Measurements from ENCODE around the gene PGAP3.

Gene PGAP3

DNA sequence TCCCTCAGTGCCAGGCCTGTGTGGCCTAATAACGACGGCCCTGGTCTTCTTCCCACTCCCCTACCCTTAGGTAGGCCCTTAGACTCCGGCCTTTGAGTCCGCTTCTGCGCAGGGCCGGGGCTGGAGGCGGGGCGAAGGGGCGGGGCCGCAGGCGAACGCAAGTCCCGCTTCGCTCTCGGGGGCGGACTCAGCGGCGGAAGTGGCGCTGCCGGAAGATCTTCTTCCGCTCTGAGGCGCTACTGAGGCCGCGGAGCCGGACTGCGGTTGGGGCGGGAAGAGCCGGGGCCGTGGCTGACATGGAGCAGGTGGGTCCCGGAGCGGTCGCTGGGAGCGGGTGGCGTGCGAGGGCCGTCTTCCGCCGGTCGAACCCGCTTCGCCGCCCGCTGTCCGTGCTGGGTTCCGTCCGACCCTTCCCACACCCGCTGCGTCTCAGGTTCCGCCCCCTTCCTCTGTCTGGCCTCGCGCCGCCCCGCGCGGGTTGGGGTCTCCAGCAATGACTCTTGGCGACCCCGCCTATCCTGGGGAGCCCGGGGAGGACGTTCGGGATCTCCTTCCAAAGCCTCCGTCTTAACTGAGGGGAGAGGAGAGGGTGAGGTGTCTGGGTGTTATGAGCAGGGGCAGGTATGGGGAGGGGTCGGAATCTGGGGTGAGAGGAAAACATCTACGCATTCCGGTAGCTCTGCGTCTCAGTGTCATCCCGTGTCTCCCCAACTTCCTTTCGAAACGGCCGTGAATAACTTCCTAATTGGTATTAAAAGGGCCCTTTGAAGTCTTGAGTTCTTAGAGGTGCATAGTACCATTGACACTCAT, 50.7 kb downstream of the PGAP3 start, which contains the start of gene STARD3:
Gene STARD3, plus strand, starts transcription at position 218 of the 810 bp plus-strand sequence. CDS start 16,388 bp downstream, outside the sequence.
- under 1% methylated on average over 63 of the region's 69 CpGs for WGBS

DNA sequence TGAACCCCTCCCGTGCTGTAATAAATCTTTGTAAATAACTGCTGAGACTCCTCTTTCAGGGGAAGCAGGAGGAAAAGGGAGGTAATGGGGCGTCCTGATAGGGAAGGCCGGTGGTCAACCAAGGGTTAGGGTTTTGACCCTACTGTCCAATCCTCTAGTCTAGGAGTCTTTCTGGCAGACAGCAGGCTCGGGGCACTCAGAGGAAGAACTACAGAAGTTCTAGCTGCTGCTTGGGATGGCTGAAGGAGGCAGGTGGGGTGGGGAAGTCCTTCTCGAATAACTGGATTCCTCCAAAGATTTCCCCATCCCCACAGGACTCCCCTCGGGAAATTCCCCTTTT, 51.3 kb downstream of the PGAP3 start:
- Histone ChIP-seq H2BK5ac (ENCODE audit: low read depth, low read length, poor library complexity, severe bottlenecking) (no peak overlapping the region), H2BK12ac (ENCODE audit: low read length in 2 of 2) (no peak overlapping the region), H2AFZ (ENCODE audit: low read depth, low read length) (peak overlapping the region; percentile 34), H2BK15ac (ENCODE audit: low read depth, poor library complexity, severe bottlenecking) (no peak overlapping the region), H3K4me1 (ENCODE audit: control insufficient read depth, insufficient read depth, low read depth, low read length) (peaks cover 35% of the 10 kb centered on the region), H3K27me3 (ENCODE audit: control insufficient read depth in 1 of 2, insufficient read depth in 1 of 2, low read length in 2 of 2) (peaks cover 11 to 12% of the 10 kb centered on the region in 2 experiments), H3K36me3 (ENCODE audit: control insufficient read depth in 1 of 2, insufficient read depth in 2 of 2, low read depth in 1 of 2, low read length in 2 of 2) (no peaks in the 10 kb centered on the region), H3K9ac (ENCODE audit: low read length) (peak overlapping the region; percentile 93), H3K18ac (ENCODE audit: low read depth in 1 of 2, low read length in 2 of 2) (peak overlapping the region; percentile 64 to 70), H3K4me3 (ENCODE audit: insufficient read depth in 1 of 2, low read depth in 1 of 2, low read length in 2 of 2) (peak overlapping the region; percentile 94 to 98), H3K4ac (ENCODE audit: low read depth in 1 of 2, low read length in 2 of 2) (peak overlapping the region; percentile 59), H3K4me2 (ENCODE audit: low read length, poor library complexity, severe bottlenecking) (peak overlapping the region; percentile 71), H3K79me1 (replicated peaks; ENCODE audit: low read length, poor library complexity, severe bottlenecking) (peaks cover 12% of the 10 kb centered on the region), H3K9me3 (ENCODE audit: control insufficient read depth, low read length) (no peaks in the 10 kb centered on the region), H3K23ac (ENCODE audit: low read length in 2 of 2) (no peak overlapping the region), H3K27ac (ENCODE audit: low read length, poor library complexity, severe bottlenecking) (no peak overlapping the region), H4K91ac (ENCODE audit: low read length) (no peak overlapping the region), H2BK120ac (ENCODE audit: low read depth, low read length) (no peak overlapping the region), H3K14ac (ENCODE audit: low read length in 2 of 2) (no peak overlapping the region), H4K8ac (ENCODE audit: low read length) (peak overlapping the region; percentile 94), H2AK5ac (ENCODE audit: low read length, severe bottlenecking) (peak overlapping the region; percentile 57)
- DNase-seq = no peak
- 45% methylated on average over 6 of the region's 6 CpGs for WGBS

More for the DNA sequence above, 50.7 kb downstream of the PGAP3 start, which contains the start of gene STARD3:
- Histone ChIP-seq H3K4me1 (ENCODE audit: control insufficient read depth, insufficient read depth, low read depth, low read length) (peaks cover 36% of the 10 kb centered on the region), H2BK5ac (ENCODE audit: low read depth, low read length, poor library complexity, severe bottlenecking) (peak within 1 kb of the TSS; percentile 81), H3K27me3 (ENCODE audit: control insufficient read depth in 1 of 2, insufficient read depth in 1 of 2, low read length in 2 of 2) (peaks cover 5 to 6% of the 10 kb centered on the region in 2 experiments), H3K9me3 (ENCODE audit: control insufficient read depth, low read length) (no peaks in the 10 kb centered on the region), H2BK15ac (ENCODE audit: low read depth, poor library complexity, severe bottlenecking) (peak within 1 kb of the TSS; percentile 57), H2AK5ac (ENCODE audit: low read length, severe bottlenecking) (peak within 1 kb of the TSS; percentile 57), H3K9ac (ENCODE audit: low read length) (peak within 1 kb of the TSS; percentile 93), H4K8ac (ENCODE audit: low read length) (peak within 1 kb of the TSS; percentile 94), H2BK120ac (ENCODE audit: low read depth, low read length) (peak within 1 kb of the TSS; percentile 80), H3K23ac (ENCODE audit: low read length in 2 of 2) (peak within 1 kb of the TSS in 1 of 2 experiments; percentile 87), H3K36me3 (ENCODE audit: control insufficient read depth in 1 of 2, insufficient read depth in 2 of 2, low read depth in 1 of 2, low read length in 2 of 2) (peaks cover 0 to 5% of the 10 kb centered on the region in 2 experiments), H3K27ac (ENCODE audit: low read length, poor library complexity, severe bottlenecking) (no peak within 1 kb of the TSS), H4K91ac (ENCODE audit: low read length) (peak within 1 kb of the TSS; percentile 87), H3K4me3 (ENCODE audit: insufficient read depth in 1 of 2, low read depth in 1 of 2, low read length in 2 of 2) (peak within 1 kb of the TSS; percentile 94 to 98), H3K4me2 (ENCODE audit: low read length, poor library complexity, severe bottlenecking) (peak within 1 kb of the TSS; percentile 91), H3K79me1 (replicated peaks; ENCODE audit: low read length, poor library complexity, severe bottlenecking) (peaks cover 18% of the 10 kb centered on the region), H2BK12ac (ENCODE audit: low read length in 2 of 2) (no peak within 1 kb of the TSS), H3K4ac (ENCODE audit: low read depth in 1 of 2, low read length in 2 of 2) (peak within 1 kb of the TSS; percentile 59 to 84), H3K14ac (ENCODE audit: low read length in 2 of 2) (peak within 1 kb of the TSS in 1 of 2 experiments; percentile 85), H3K18ac (ENCODE audit: low read depth in 1 of 2, low read length in 2 of 2) (peak within 1 kb of the TSS; percentile 85 to 94), H2AFZ (ENCODE audit: low read depth, low read length) (peak within 1 kb of the TSS; percentile 96)
- peak; percentile 88 for DNase-seq

DNA sequence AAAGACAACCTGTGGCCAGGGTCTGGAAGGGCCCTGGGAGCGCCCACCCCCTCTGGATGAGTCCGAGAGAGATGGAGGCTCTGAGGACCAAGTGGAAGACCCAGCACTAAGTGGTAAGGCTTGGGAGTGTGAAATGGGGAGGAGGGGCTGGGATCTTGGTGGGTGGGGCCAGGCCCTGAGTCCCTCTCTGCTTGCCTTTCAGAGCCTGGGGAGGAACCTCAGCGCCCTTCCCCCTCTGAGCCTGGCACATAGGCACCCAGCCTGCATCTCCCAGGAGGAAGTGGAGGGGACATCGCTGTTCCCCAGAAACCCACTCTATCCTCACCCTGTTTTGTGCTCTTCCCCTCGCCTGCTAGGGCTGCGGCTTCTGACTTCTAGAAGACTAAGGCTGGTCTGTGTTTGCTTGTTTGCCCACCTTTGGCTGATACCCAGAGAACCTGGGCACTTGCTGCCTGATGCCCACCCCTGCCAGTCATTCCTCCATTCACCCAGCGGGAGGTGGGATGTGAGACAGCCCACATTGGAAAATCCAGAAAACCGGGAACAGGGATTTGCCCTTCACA, 52.2 kb downstream of the PGAP3 start:
- Histone ChIP-seq H3K27me3 (ENCODE audit: control insufficient read depth in 1 of 2, insufficient read depth in 1 of 2, low read length in 2 of 2) (peaks cover 18% of the 10 kb centered on the region in 2 experiments), H3K14ac (ENCODE audit: low read length in 2 of 2) (no peak overlapping the region), H3K4me1 (ENCODE audit: control insufficient read depth, insufficient read depth, low read depth, low read length) (peaks cover 32% of the 10 kb centered on the region), H2AFZ (ENCODE audit: low read depth, low read length) (no peak overlapping the region), H2AK5ac (ENCODE audit: low read length, severe bottlenecking) (peak overlapping the region; percentile 7), H2BK15ac (ENCODE audit: low read depth, poor library complexity, severe bottlenecking) (no peak overlapping the region), H3K36me3 (ENCODE audit: control insufficient read depth in 1 of 2, insufficient read depth in 2 of 2, low read depth in 1 of 2, low read length in 2 of 2) (no peaks in the 10 kb centered on the region), H3K79me1 (replicated peaks; ENCODE audit: low read length, poor library complexity, severe bottlenecking) (peaks cover 12% of the 10 kb centered on the region), H3K4ac (ENCODE audit: low read depth in 1 of 2, low read length in 2 of 2) (no peak overlapping the region), H3K18ac (ENCODE audit: low read depth in 1 of 2, low read length in 2 of 2) (no peak overlapping the region), H3K4me3 (ENCODE audit: insufficient read depth in 1 of 2, low read depth in 1 of 2, low read length in 2 of 2) (no peak overlapping the region), H2BK5ac (ENCODE audit: low read depth, low read length, poor library complexity, severe bottlenecking) (no peak overlapping the region), H3K4me2 (ENCODE audit: low read length, poor library complexity, severe bottlenecking) (no peak overlapping the region), H3K23ac (ENCODE audit: low read length in 2 of 2) (no peak overlapping the region), H2BK120ac (ENCODE audit: low read depth, low read length) (no peak overlapping the region), H4K91ac (ENCODE audit: low read length) (no peak overlapping the region), H2BK12ac (ENCODE audit: low read length in 2 of 2) (no peak overlapping the region), H3K9me3 (ENCODE audit: control insufficient read depth, low read length) (no peaks in the 10 kb centered on the region), H4K8ac (ENCODE audit: low read length) (no peak overlapping the region), H3K27ac (ENCODE audit: low read length, poor library complexity, severe bottlenecking) (no peak overlapping the region), H3K9ac (ENCODE audit: low read length) (no peak overlapping the region)
- 65% methylated on average over 8 of the region's 8 CpGs for WGBS
- no peak for DNase-seq

DNA sequence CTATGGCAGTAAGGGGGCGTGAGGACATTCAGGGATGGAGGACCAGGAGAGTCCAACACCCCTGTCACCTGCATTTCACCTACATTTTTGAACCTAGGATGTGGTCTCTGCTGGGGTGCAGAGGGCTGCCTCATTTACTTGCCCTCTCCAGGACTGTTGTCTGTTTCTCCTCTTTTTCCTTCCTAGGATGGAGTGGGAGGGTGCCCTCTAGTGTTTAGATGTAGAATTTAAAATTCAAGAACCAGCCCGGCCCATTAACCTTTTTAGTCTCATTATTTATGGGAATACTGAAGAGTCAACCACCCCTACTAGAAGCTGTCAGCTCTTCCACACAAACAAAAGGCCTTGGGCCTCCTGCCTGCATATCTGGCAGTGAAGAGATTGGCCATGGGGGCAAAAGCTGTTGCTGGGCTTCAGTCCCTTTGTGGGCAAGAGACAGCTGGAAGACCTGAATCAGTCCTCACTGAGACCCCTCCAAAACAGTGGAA, 53.4 kb downstream of the PGAP3 start:
- Histone ChIP-seq H2BK5ac (ENCODE audit: low read depth, low read length, poor library complexity, severe bottlenecking) (no peak overlapping the region), H3K14ac (ENCODE audit: low read length in 2 of 2) (no peak overlapping the region), H4K8ac (ENCODE audit: low read length) (no peak overlapping the region), H3K9ac (ENCODE audit: low read length) (no peak overlapping the region), H2AK5ac (ENCODE audit: low read length, severe bottlenecking) (no peak overlapping the region), H3K79me1 (replicated peaks; ENCODE audit: low read length, poor library complexity, severe bottlenecking) (peaks cover 12% of the 10 kb centered on the region), H2BK120ac (ENCODE audit: low read depth, low read length) (no peak overlapping the region), H3K4ac (ENCODE audit: low read depth in 1 of 2, low read length in 2 of 2) (no peak overlapping the region), H2AFZ (ENCODE audit: low read depth, low read length) (no peak overlapping the region), H3K9me3 (ENCODE audit: control insufficient read depth, low read length) (no peaks in the 10 kb centered on the region), H2BK15ac (ENCODE audit: low read depth, poor library complexity, severe bottlenecking) (no peak overlapping the region), H3K4me2 (ENCODE audit: low read length, poor library complexity, severe bottlenecking) (no peak overlapping the region), H2BK12ac (ENCODE audit: low read length in 2 of 2) (no peak overlapping the region), H3K23ac (ENCODE audit: low read length in 2 of 2) (no peak overlapping the region), H3K36me3 (ENCODE audit: control insufficient read depth in 1 of 2, insufficient read depth in 2 of 2, low read depth in 1 of 2, low read length in 2 of 2) (no peaks in the 10 kb centered on the region), H3K4me3 (ENCODE audit: insufficient read depth in 1 of 2, low read depth in 1 of 2, low read length in 2 of 2) (no peak overlapping the region), H3K18ac (ENCODE audit: low read depth in 1 of 2, low read length in 2 of 2) (no peak overlapping the region), H3K27me3 (ENCODE audit: control insufficient read depth in 1 of 2, insufficient read depth in 1 of 2, low read length in 2 of 2) (peaks cover 28 to 30% of the 10 kb centered on the region in 2 experiments), H4K91ac (ENCODE audit: low read length) (no peak overlapping the region), H3K4me1 (ENCODE audit: control insufficient read depth, insufficient read depth, low read depth, low read length) (peaks cover 19% of the 10 kb centered on the region), H3K27ac (ENCODE audit: low read length, poor library complexity, severe bottlenecking) (no peak overlapping the region)
- 100% methylated on average over 1 of the region's 2 CpGs for WGBS
- DNase-seq = peak; percentile 56

All from mesenchymal stem cell (in vitro differentiated cells and primary cell).